Osteoblast (primary cell): ENCODE results near the gene IGFALS. TPM values are rescaled to one million over a fixed set of nuclear protein-coding genes. Genes with fewer than 3 reads are reported as not detected.

Experiments
- DNase-seq: peaks from one replicate; pipeline ENCODE4 v3.0.0; 2011; ENCODE audit warnings: low spot score, mixed read lengths; ENCODE audit not compliant: insufficient read length; ENCODE audit errors: missing footprints
- H2AFZ ChIP-seq: 2 replicates; pipeline ENCODE4 v1.6.0; 2011; ENCODE audit warnings: mild to moderate bottlenecking, low read length
- H3K27ac ChIP-seq: 2 replicates; pipeline ENCODE4 v1.5.1; 2011; ENCODE audit warnings: mild to moderate bottlenecking, low read depth, low read length, moderate library complexity
- H3K27me3 ChIP-seq: 2 replicates; pipeline ENCODE4 v1.6.0; 2012; ENCODE audit warnings: mild to moderate bottlenecking, control low read depth, inconsistent platforms, low read length, moderate library complexity; ENCODE audit not compliant: insufficient read depth
- H3K36me3 ChIP-seq: 2 replicates; pipeline ENCODE4 v1.5.1; 2011; ENCODE audit warnings: mild to moderate bottlenecking, low read length, control low read depth, moderate library complexity; ENCODE audit not compliant: insufficient read depth
- H3K4me1 ChIP-seq: 2 replicates; pipeline ENCODE4 v1.5.1; 2011; ENCODE audit warnings: mild to moderate bottlenecking, low read length, control low read depth, moderate library complexity; ENCODE audit not compliant: insufficient read depth
- H3K4me2 ChIP-seq: 2 replicates; pipeline ENCODE4 v1.6.0; 2011; ENCODE audit warnings: mild to moderate bottlenecking, low read length; ENCODE audit not compliant: insufficient read depth
- H3K4me3 ChIP-seq: fragments of 200-600 bp; sonication (generic); 3 replicates; pipeline ENCODE4 v1.5.1; 2012; ENCODE audit warnings: mild to moderate bottlenecking, low read length, inconsistent platforms; ENCODE audit not compliant: insufficient read depth
- H3K79me2 ChIP-seq: 2 replicates; pipeline ENCODE4 v1.6.0; 2012; ENCODE audit warnings: mild to moderate bottlenecking, low read length, control low read depth, inconsistent platforms; ENCODE audit not compliant: insufficient read depth
- H3K9me3 ChIP-seq: 2 replicates; pipeline ENCODE4 v1.5.1; 2011; ENCODE audit warnings: low read depth, low read length, control low read depth
- H4K20me1 ChIP-seq: 2 replicates; pipeline ENCODE4 v1.6.0; 2012; ENCODE audit warnings: mild to moderate bottlenecking, low read length, control low read depth; ENCODE audit not compliant: insufficient read depth
- CTCF ChIP-seq: IDR thresholded peaks from 2 replicates; pipeline ENCODE4 v1.5.1; 2011; ENCODE audit warnings: mild to moderate bottlenecking, low read depth, low read length, moderate library complexity; ENCODE audit errors: extremely low read depth
- total RNA-seq: library from RNA; depleted of rRNA; stranded (reverse); fragments of >200 nt; gene quantifications from 2 replicates; pipeline ENCODE4 v1.2.3, GENCODE V29; 2012

Gene IGFALS
- total RNA-seq, 1 donor: not detected

DNA sequence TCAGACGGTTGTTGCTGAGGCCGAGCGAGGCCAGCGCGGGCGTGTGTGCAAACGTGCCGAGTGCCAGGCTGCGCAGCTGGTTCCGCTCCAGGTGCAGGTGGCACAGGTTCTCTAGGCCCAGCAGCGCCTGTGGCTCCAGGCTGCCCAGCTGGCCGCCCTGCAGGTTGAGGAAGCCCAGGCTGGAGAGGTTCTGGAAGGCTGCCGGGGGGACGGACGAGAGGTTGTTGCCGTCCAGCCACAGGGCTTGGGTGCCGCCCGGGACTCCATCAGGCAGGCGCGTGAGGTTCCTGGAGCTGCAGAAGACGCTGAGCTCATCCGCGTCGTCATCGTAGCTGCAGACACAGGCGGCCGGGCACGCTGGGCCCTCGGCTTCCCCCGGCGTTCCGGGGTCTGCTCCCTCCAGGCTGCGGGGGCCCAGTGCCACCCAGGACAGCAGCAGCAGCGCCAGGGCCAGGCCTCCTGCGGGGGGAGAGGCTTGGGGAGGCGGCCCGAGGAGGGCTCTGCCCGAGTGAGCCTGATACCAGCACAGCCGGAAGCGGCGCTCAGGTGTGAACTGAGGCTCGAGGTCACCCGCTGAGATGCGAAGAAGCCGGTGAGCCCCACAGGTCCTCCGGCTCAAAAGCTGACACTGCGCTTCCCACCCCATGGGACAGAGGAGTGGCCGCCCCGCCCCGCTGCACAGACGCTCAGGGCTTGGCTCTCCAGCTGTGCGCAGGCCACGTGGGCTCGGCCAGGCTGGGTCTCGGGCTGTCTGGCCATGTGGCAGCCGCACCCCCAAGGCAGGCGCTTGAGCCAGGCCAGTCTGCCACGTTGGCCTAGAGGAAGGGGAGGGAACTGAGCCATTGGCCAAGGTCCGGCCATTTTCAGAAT is 1.3 kb downstream of the IGFALS start:
- Histone ChIP-seq H3K4me3 (no peak overlapping the region), H3K9me3 (no peaks in the 10 kb centered on the region), H3K27ac (no peak overlapping the region), H3K79me2 (peaks cover 8% of the 10 kb centered on the region), H3K36me3 (peaks cover 6% of the 10 kb centered on the region), H3K4me2 (no peak overlapping the region), H2AFZ (no peak overlapping the region), H4K20me1 (peaks cover 4% of the 10 kb centered on the region), H3K4me1 (no peaks in the 10 kb centered on the region), H3K27me3 (no peaks in the 10 kb centered on the region)
- TF ChIP-seq CTCF: no peak
- DNase-seq: peak; percentile 81

DNA sequence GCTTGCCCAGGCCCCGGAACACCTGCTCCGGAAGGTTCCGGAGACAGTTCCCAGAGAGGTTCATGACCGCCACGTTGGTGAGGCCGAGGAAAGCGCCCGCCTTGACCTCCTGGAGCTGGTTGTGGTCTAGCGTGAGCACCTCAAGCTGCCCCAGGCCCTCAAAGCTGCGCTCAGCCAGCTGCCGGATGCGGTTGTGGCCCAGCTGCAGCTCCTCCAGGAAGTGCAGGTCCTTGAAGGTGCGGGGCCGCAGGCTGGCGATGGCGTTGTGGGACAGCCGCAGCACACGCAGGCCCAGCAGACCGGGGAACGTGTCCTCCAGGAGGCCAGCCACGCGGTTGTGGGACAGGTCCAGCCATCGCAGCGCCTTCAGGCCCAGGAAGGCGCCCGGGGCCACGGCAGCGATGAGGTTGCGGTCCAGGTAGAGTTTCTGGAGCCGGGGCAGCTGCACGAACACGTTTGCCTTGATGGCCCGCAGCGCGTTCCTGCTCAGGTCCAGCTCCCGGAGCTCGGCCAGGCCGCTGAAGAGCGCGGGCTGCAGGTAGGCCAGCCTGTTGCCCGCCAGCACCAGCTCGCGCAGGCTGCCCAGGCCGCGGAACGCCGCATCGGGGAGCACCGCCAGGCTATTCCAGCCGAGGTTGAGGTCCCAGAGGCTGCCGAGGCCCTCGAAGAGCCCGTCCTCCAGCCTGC is 2.1 kb downstream of the IGFALS start:
- peaks cover 16% of the 10 kb centered on the region for H3K79me2 ChIP-seq
- no peaks in the 10 kb centered on the region for H3K9me3 ChIP-seq
- no peak overlapping the region for H3K4me3 ChIP-seq
- peak; percentile 80 for DNase-seq
- H2AFZ ChIP-seq: no peak overlapping the region
- peaks cover 7% of the 10 kb centered on the region for H4K20me1 ChIP-seq
- no peaks in the 10 kb centered on the region for H3K4me1 ChIP-seq
- H3K27ac ChIP-seq: no peak overlapping the region
- H3K36me3 ChIP-seq: peaks cover 12% of the 10 kb centered on the region
- no peak overlapping the region for H3K4me2 ChIP-seq
- H3K27me3 ChIP-seq: no peaks in the 10 kb centered on the region
- no peak for TF ChIP-seq CTCF

DNA sequence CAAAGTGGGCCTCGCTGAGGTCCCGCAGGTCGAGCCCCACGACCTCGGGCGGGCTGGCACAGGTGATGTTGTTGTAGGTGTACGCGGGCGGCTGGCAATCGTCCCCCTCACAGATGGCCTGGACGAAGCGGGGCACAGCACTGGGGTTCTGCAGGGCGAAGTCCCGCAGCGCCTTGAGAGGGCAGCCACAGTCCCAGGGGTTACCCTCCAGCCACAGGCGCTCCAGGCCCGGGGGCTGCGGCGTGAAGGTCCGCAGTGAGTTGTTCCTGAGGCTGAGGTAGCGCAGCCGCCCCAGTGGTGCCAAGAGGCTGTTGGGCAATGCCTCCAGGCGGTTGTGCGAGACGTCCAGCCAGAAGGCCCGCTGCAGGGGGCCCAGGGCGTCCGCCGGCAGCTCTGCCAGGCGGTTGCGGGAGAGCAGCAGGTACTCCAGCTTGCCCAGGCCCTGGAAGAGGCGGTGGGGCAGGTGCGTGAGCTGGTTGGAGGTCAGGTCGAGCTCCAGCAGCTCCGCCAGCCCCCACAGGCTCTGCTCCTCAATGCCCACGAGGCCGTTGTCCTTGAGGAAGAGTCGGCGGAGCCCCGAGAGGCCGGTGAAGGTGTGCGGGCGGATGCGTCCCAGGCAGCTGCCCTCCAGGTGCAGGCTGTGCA is 2.8 kb downstream of the IGFALS start:
- no peak for TF ChIP-seq CTCF
- Histone ChIP-seq H2AFZ (no peak overlapping the region), H3K27me3 (no peaks in the 10 kb centered on the region), H3K27ac (no peak overlapping the region), H3K79me2 (peaks cover 22% of the 10 kb centered on the region), H4K20me1 (peaks cover 14% of the 10 kb centered on the region), H3K4me2 (no peak overlapping the region), H3K9me3 (no peaks in the 10 kb centered on the region), H3K4me1 (no peaks in the 10 kb centered on the region), H3K36me3 (peaks cover 12% of the 10 kb centered on the region), H3K4me3 (no peak overlapping the region)
- DNase-seq: peak; percentile 66

DNA sequence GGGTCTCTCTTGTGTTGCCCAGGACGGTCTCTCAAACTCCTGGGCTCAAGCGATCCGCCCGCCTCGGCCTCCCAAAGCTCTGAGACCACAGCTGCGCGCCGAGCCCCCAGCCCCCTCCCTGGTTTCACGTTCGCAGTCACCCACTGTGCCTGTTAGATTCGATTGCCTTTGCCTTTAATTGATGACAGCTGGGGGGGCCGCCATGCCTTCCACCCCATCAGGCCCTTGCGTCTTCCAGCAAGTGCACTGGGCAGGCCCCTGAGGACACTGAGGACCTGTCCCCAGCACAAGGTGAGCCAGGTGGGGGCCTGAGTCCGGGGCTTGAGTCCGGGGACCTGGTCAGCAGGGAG is 3.3 kb downstream of the IGFALS start:
- H4K20me1 ChIP-seq: peaks cover 19% of the 10 kb centered on the region
- H3K79me2 ChIP-seq: peaks cover 27% of the 10 kb centered on the region
- H2AFZ ChIP-seq: no peak overlapping the region
- no peak overlapping the region for H3K27ac ChIP-seq
- TF ChIP-seq CTCF: no peak
- H3K36me3 ChIP-seq: peaks cover 14% of the 10 kb centered on the region
- no peaks in the 10 kb centered on the region for H3K27me3 ChIP-seq
- H3K4me3 ChIP-seq: no peak overlapping the region
- DNase-seq: peak; percentile 61
- no peaks in the 10 kb centered on the region for H3K4me1 ChIP-seq
- no peak overlapping the region for H3K4me2 ChIP-seq
- no peaks in the 10 kb centered on the region for H3K9me3 ChIP-seq
